Measurements from ENCODE around the gene CLMN. TPM values are rescaled to one million over a fixed set of nuclear protein-coding genes. Genes with fewer than 3 reads are reported as not detected.

Gene CLMN
- total RNA-seq, 1 experiment from 2014 or later = 33.4 TPM

DNA sequence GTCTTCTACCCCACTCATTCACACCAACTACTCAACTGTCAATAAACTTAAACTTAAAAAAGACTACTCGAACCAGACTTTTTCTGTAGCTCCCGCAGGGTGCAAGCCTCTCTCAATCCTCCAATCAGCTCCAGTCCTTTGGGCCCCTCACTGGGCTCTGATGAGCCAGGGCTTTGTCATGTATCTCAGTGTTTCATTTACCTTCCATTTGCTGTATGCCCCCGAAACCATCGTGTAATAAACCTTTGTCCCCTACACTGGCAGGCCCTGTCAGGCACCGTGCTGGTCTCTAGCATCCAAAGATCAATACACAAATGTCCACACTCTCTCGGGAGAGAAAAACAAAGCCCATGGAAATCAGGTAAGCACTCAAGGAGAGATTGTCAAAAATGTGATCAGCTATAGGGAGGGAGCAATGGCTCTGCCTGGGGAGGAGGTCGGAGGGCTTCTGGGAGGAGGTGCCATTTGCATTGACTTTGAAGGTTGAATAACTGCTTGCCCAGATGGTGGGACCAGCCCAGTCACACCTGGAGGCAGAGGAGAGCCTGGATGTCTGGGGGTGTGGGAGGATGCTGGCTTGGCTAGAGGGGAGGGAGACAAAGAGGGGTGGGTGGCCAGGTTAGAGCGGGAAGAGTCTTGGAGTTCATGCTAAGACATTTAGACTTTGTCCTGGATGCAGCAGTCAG is 120.3 kb downstream of the CLMN start:
- ChIA-PET POLR2A (no interaction called here), CTCF (no interaction called here), RAD21 (ENCODE audit: low non-redundant PET in 1 of 2, low total read pairs in 2 of 2, uncharacterized antibody in 2 of 2, unreplicated experiment in 2 of 2) (no interaction called here)
- no peak for TF ChIP-seq POLR2AphosphoS5 (IDR thresholded peaks at IDR 0.05; ENCODE audit: low read depth, low read length)
- TF ChIP-seq EZH2 (IDR thresholded peaks at IDR 0.05) = no peak
- TF ChIP-seq FOSL1 (IDR thresholded peaks at IDR 0.05; ENCODE audit: low read depth) = no peak
- no peak for TF ChIP-seq CEBPB (IDR thresholded peaks at IDR 0.05; ENCODE audit: low read depth)
- TF ChIP-seq, protein P1, sequence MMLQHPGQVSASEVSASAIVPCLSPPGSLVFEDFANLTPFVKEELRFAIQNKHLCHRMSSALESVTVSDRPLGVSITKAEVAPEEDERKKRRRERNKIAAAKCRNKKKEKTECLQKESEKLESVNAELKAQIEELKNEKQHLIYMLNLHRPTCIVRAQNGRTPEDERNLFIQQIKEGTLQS (IDR thresholded peaks at IDR 0.05) = no peak
- no peak for TF ChIP-seq ZBTB33 (IDR thresholded peaks at IDR 0.05; ENCODE audit: extremely low read depth, insufficient replicate concordance, low read length)
- Histone ChIP-seq H3K4me3 (replicated peaks in 1 of 2; ENCODE audit: low read depth in 1 of 2, low read length in 2 of 2) (no peak overlapping the region), H3K4me1 (ENCODE audit: control insufficient read depth in 1 of 2, insufficient read depth in 2 of 2, low read length in 2 of 2) (peaks cover 3 to 14% of the 10 kb centered on the region in 2 experiments; a peak in 3 of 4 replicates), H3K36me3 (ENCODE audit: control insufficient read depth in 1 of 2, insufficient read depth in 2 of 2, low read length in 2 of 2) (peaks cover 4 to 12% of the 10 kb centered on the region in 2 experiments), H2AFZ (ENCODE audit: low read depth, low read length, poor library complexity, severe bottlenecking) (no peak overlapping the region), H3K79me2 (ENCODE audit: insufficient read depth, low read length) (no peaks in the 10 kb centered on the region), H3K4me2 (ENCODE audit: low read length) (no peak overlapping the region), H3K9ac (ENCODE audit: low read length) (no peak overlapping the region), H3K9me2 (ENCODE audit: insufficient read depth) (no peaks in the 10 kb centered on the region), H4K20me1 (ENCODE audit: insufficient read depth) (no peaks in the 10 kb centered on the region), H3K27me3 (ENCODE audit: insufficient read depth, low read length) (no peaks in the 10 kb centered on the region), H3K9me3 (ENCODE audit: control insufficient read depth in 1 of 2, insufficient read depth in 1 of 2, low read depth in 1 of 2, low read length in 2 of 2) (no peaks in the 10 kb centered on the region; a peak in 1 of 4 replicates), H3K27ac (ENCODE audit: low read depth, low read length) (no peak overlapping the region)
- intact Hi-C loops (cut with micrococcal nuclease) = no loop called here
- no TSS peak for BruUV-seq (replicated peaks)
- no peak for DNase-seq (ENCODE audit: low read depth, low spot score)
- ATAC-seq = no peak

DNA sequence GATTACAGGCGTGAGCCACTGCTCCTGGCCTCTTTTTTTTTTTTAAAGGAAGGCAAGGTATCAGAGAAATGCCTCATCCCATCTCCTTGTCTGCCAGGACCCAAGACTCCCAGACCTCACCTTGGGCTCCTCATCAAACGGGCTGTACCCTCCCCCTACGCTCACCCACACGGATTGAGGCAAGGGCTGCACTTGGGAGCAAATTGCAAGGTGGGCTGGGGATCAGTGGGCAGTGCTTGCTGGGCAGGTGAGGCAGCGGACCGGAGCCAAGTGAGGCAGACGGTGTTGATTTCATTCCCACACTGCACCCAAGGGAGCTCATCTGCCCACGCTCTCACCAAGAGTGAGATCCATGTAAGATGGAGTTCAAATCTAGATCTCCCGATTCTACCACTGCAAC is 121.4 kb downstream of the CLMN start:
- H4K20me1 ChIP-seq (ENCODE audit: insufficient read depth) = no peaks in the 10 kb centered on the region
- H3K4me1 ChIP-seq (ENCODE audit: control insufficient read depth in 1 of 2, insufficient read depth in 2 of 2, low read length in 2 of 2) = peaks cover 3 to 14% of the 10 kb centered on the region in 2 experiments; a peak in 3 of 4 replicates
- no peak overlapping the region for H3K4me3 ChIP-seq (replicated peaks in 1 of 2; ENCODE audit: low read depth in 1 of 2, low read length in 2 of 2)
- no peak for DNase-seq (ENCODE audit: low read depth, low spot score)
- no peak for ATAC-seq
- no peak overlapping the region for H3K27ac ChIP-seq (ENCODE audit: low read depth, low read length)
- no peak overlapping the region for H2AFZ ChIP-seq (ENCODE audit: low read depth, low read length, poor library complexity, severe bottlenecking)
- H3K9me2 ChIP-seq (ENCODE audit: insufficient read depth) = no peaks in the 10 kb centered on the region
- H3K36me3 ChIP-seq (ENCODE audit: control insufficient read depth in 1 of 2, insufficient read depth in 2 of 2, low read length in 2 of 2) = peaks cover 0 to 2% of the 10 kb centered on the region in 2 experiments; a peak in 1 of 4 replicates
- no peak overlapping the region for H3K4me2 ChIP-seq (ENCODE audit: low read length)
- RAD21 ChIA-PET (ENCODE audit: low non-redundant PET in 1 of 2, low total read pairs in 2 of 2, uncharacterized antibody in 2 of 2, unreplicated experiment in 2 of 2) = no interaction called here
- no peaks in the 10 kb centered on the region for H3K79me2 ChIP-seq (ENCODE audit: insufficient read depth, low read length)
- BruUV-seq (replicated peaks) = no TSS peak
- H3K9ac ChIP-seq (ENCODE audit: low read length) = no peak overlapping the region
- no peaks in the 10 kb centered on the region for H3K9me3 ChIP-seq (ENCODE audit: control insufficient read depth in 1 of 2, insufficient read depth in 1 of 2, low read depth in 1 of 2, low read length in 2 of 2)
- CTCF ChIA-PET = no interaction called here
- POLR2A ChIA-PET = no interaction called here
- H3K27me3 ChIP-seq (ENCODE audit: insufficient read depth, low read length) = no peaks in the 10 kb centered on the region
- intact Hi-C loops (cut with micrococcal nuclease) = no loop called here
- TF ChIP-seq RAD21 (IDR thresholded peaks at IDR 0.05; ENCODE audit: low read depth) (no peak), ZBTB33 (IDR thresholded peaks at IDR 0.05; ENCODE audit: extremely low read depth, insufficient replicate concordance, low read length) (no peak), TCF7L2 (IDR thresholded peaks at IDR 0.05; ENCODE audit: borderline replicate concordance, extremely low read depth, insufficient read depth, insufficient read length) (no peak), SRF (IDR thresholded peaks at IDR 0.05; ENCODE audit: low read depth) (no peak), CTCF (IDR thresholded peaks at IDR 0.05 in 2 of 3, conservative IDR thresholded peaks at IDR 0.05 in 1 of 3; ENCODE audit: borderline replicate concordance in 1 of 3, insufficient read depth in 1 of 3, low read depth in 2 of 3, low read length in 2 of 3) (no peak), ZFX (IDR thresholded peaks at IDR 0.05) (no peak), SP1 (IDR thresholded peaks at IDR 0.05; ENCODE audit: low read depth) (no peak), EZH2 (IDR thresholded peaks at IDR 0.05) (no peak), POLR2A (IDR thresholded peaks at IDR 0.05; ENCODE audit: borderline replicate concordance, extremely low read depth, insufficient read depth, insufficient read length) (no peak), FOSL1 (IDR thresholded peaks at IDR 0.05; ENCODE audit: low read depth) (no peak)
